GM19193 (cell line): ENCODE data around the gene CMA1.

Experiments used
- POLR2A ChIP-seq: IDR thresholded peaks from 4 replicates; pipeline ENCODE4 v1.6.1; 2011; ENCODE audit not compliant: insufficient read depth, insufficient read length; ENCODE audit errors: extremely low read depth

CMA1 gene, protein sequence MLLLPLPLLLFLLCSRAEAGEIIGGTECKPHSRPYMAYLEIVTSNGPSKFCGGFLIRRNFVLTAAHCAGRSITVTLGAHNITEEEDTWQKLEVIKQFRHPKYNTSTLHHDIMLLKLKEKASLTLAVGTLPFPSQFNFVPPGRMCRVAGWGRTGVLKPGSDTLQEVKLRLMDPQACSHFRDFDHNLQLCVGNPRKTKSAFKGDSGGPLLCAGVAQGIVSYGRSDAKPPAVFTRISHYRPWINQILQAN

DNA sequence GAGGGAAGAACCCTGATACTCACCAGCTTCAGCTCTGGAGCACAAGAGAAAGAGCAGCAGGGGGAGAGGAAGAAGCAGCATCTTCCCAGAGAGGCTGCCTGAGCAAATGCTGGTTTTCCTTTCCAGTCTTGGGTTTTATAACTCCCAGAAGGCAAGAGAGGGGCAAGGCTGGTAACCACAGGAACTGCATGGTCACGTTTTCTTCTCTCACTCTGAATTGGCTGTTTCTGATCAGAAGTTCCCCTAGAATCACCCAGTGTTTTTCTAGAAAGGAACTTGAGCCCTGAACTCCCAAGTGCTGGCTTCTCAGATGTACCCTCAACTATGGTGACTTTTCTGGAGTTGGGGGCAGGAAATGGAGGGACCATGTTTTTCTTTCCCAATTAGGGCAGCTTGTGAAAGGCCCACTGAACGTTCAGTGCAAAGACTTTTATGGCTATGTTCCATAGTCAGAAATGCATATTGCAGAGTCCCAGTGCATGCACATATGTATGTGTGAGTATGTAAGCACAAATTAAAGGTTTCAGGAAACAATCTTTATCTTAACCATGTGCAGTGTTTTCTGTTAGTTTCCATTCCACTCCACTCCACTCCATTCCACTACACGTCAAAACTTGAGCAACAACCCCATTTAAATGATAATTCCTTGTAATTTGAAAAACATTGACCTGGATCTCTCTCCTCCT is at the start of gene CMA1:
Gene CMA1 (minus strand): TSS at position 111 of the 686 bp plus-strand sequence. CDS start 30 bp downstream, at position 81.
- TF ChIP-seq POLR2A = no peak

DNA sequence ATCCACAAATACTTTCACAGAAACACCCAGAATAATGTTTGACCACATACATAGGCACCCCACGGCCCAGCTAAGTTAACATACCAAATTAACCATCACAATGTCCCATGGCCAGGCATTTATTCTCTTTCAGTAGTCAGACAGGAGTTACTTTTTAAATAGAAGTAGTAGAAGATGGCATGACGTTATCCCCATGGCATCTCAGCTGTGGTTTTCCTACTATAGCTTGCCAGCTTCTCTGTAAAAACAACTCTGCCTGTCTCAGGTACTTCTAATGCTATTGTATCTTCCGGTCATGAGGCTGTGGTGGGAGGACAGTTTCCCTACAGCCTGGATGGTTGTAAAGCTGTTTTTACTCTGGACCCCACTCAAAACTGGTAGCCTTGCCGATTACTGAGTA is 48.7 kb upstream of the CMA1 start:
- TF ChIP-seq POLR2A = no peak

DNA sequence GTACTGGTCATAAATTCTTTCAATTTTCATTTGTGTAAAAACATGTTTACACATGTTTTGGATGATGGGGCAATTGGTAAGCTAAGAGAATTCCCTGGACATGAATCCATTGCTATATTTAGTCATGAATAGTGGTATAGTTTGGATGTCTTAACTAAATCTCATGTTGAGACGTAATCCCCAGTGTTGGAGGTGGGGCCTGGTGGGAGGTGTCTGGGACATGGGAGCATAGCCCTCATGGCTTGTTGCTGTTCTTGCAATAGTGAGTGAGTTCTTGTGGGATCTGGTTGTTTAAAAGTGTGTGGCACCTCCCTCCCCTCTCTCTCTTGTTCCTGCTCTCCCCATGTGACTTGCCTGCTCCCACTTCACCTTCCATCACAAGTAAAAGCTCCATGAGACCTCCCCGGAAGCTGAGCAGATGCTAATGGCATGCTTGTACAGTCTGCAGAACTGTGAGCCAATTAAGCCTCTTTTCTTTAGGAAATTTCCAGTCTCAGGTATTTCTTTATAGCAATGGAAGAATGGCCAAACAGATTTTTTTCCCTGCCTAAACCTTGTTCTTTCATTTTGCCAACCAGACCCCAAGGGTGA is 34.4 kb upstream of the CMA1 start:
- TF ChIP-seq POLR2A = no peak

DNA sequence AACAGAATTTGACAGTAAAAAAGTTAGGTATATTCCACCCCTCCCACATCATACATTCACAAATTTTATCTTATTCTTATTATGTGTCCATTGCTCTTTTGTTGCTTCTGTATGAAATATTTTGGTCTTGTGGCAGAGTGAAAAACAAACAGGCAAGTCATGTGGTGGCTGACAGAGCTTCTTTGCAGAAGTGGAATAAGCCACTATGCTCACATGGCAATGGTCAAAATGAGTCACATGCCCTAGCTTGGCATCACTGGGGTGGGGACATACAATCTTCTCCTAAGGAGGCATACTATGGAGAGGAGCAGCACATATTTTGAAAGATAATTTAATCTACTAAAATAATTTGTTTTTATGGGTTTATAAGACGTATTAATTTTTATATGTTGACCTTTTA is 27.7 kb upstream of the CMA1 start:
- no peak for TF ChIP-seq POLR2A

DNA sequence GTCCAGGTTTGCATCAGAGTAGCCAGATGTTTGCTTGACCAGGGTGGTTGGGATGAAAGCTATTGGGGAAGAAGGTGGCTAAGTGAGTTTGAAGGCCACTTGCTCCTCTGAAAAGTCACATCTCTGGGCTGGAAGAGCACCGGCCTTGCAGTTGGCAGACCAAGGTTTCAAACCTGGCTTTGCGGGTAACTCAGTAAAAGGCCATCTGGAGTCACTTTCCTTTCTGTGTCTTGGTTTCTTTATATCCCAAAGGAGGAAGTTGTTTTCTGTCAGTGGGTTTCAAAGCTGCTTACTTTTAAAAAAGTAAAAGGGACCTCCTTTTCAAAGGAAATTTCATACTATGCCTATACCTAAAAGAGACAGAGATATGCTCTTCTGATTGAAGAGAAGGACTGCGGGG is 26.2 kb upstream of the CMA1 start:
- no peak for TF ChIP-seq POLR2A

DNA sequence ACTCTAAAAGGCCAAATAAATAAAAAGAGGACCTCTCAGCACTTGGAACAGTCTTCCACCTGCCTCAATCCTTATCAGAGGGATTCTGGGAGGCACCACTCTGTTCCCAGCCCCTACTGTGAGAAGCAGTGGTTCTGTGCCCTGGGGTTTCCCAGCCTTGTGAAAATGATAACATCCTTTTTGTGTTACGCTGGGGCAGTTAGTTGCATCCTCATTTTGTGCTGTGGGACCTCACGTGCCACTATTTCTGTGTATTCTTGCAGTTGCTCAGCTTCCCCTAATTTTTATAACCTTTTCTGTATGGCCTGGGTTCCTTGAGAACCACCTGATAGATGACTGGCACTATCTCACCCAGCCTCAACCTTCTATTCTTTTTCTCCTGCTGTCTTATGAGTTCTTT is 10.8 kb upstream of the CMA1 start:
- no peak for TF ChIP-seq POLR2A

DNA sequence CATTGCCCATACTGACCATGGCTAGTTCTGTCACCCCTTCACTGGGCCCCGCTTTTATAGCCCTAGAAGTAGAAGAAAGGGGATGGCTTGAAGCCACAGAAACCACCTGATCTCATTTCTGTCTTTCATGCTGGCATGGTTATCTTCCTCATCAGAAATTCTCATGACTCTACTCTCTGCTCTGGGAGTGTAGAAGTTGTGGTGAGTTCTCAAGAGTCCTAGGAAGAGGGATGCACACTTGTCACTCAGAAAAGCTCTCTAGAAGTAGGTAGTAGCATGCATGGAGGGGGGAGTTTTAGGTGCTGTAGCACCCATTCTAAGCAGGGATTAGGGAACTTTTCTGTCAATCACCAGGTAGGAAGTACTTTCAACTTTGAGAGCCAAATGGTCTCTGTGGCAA is 6.1 kb upstream of the CMA1 start:
- no peak for TF ChIP-seq POLR2A

DNA sequence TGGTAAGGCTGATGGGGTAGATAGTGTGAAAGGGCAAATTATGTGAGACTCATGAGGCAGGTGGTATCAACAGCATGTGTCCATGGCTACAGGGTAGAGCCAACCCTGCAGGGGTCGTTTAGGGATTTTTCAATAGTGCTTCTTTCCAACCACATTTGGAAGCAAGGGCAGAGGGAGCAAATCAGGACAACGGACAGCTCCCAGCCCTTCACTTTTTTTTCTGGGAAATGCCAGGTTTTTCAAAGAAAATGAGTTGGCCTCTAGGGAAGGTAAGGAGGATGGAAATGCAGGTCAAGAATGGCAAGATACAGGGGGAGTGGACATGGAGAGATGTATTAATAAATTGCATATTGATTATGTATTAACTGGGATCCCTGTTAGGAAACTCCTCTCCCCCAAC is 4.9 kb upstream of the CMA1 start:
- no peak for TF ChIP-seq POLR2A

DNA sequence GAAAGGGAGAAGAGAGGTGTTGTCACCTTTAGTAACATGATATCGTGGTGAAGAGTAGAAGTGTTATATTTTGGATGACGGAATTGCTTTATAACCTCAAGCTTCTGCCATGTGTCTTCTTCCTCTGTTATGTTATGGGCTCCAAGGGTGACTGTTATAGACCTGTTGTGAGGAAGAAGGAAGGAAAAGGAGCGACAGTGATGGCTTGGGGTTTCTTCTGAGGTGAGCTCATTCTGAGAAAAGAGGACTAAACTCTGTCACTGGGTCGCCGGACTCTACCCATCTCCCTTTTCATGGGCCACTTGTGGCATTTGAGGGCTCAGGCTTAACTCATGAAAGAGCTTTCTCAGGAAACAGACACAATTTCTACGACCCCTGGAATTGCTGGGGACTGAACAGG is 1.6 kb downstream of the CMA1 start:
- no peak for TF ChIP-seq POLR2A

DNA sequence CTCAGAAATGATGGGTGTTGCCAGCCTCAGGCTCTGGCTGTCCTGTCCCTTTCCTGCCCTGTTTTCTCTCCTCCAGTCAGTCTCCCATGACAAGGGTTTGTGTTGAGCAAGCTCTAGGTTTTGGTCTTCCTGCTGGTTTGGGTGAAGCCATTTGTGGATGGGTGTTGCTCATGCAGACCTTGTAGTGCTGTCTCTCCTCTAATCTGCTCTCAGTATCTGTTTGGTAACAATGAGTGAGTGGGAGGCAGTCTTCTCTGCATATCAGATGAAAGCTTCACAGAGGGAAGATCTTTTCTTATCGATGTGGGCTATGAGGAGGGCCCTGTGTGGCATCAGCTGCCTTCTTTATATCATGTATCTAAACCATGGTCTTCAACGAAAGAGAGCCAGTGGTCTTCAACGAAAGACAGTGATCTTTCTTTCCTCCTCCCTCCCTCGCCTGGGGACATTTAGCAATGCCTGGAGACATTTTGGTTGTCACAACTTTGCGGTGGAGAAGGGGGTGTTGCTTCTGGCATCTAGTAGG is 3.6 kb downstream of the CMA1 start:
- TF ChIP-seq POLR2A = no peak

DNA sequence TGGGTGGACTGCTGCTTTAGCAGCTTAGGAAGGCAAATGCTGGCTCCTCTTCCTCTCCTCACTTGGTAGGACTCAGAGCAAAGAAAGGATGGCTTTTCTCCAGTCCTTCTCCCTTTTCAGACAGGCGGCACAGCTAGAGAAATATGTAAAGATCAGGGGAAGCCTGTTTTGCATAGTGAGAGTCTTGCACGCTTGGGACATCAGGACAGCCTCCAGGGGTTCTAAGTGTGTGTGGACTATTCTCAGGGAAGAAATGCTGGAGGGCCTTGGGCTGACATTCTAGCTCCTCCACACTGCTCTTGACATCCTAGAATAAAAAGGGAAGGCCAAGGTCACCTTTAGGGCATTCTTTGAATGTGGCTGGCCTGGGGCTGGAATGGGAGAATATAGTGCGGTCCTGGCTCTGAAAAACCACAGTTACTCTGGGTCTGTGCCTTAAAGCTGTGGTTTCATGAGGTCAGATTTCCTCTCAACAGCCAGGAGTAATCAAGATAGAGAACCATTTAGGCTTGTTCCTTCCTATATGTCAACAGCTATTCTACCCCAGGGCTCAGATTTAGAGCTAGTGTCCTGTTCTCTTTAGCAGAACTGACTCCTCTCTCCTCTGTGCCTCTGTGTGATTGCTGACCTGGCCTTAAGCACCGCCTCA is 24.3 kb downstream of the CMA1 start:
- no peak for TF ChIP-seq POLR2A

DNA sequence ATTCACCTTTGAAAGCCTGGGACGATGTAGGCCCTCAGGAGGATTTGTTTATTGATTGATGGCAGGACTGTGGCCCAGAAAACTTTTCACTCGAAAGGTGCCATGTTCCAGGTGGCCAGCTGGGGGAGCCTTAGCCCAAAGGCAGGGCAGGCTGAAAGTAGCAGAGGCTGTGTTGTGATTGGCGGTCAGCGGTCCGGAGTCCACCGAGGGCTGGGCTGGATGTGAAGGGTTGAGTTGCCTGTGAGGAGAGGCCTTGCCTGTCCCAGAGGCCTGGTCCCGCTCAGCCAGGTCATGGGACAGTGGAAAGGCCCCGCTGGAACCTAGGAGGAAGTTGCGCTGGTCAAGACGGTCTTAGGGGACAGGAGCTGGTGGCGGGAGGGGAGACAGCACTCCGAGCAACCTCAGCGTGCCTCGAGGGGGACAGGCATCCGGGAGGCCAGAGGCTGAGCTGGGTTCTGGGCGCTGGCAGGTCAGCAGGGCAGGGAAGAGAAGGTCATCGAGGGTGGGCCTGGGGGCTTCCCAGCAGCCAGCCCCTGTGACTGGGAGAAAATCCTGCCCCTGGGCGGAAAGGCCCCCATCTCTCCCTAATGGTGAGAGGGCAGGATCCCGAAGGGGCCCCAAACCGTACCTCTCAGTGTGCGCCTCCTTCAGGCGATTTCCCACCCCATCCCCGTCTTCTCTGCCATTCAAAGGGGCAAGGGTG is 26.3 kb downstream of the CMA1 start:
- no peak for TF ChIP-seq POLR2A

DNA sequence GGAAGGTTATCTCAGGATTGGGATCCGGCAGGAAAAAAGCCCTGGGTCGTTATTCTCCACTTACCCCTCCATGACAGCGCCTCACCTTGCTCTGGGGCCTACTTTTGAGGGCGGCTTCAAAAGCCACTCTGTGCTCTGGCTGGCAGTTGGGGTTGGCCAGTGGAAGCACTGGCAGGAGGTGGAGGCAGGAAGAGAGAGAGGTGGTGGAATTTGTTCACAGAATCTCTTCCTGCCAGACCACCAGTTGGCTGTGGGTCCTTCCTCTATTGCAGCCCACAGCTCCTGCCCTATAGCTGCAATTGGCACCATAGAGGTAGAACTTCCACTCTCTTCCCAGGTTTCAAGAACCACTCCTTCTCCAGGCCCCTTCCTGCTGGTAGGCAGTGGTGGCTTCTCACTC is 32.8 kb downstream of the CMA1 start:
- no peak for TF ChIP-seq POLR2A

DNA sequence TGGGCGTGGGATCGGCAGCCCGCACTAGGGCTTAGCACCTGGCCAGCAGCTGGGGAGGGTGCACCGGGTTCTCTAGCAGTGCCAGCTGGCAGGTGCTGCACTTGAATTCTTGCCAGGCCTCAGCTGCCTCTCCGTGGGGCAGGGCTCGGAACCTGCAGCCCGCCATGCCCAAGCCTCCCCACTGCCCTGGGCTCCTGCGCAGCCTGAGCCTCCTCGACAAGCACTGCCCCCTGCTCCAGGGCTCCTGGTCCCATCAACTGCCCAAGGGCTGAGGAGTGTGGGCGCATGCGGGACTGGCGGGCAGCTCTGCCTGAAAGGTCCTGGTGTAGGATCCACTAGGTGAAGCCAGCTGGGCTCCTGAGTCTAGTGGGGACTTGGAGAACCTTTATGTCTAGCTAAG is 34.9 kb downstream of the CMA1 start:
- no peak for TF ChIP-seq POLR2A

DNA sequence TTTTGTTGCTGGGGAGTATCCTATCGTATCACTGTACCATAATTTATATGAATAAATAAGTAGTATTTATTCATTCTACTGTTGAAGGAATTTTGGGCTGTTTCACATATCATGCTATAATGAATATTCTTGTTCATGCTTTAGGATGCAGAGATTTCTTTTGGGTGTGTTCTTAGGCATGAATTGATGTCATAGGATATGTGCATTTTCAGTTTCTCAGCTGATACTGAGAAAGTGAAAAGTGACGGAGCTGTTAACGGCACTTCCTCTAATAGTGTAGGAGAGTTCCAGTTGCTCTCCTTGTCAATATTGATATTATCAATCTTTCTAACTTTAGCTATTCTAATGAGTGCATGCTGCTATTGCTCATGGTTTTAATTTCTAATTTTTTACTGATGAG is 42.3 kb downstream of the CMA1 start:
- TF ChIP-seq POLR2A = no peak
